22Rv1 (cell line): Measurements from ENCODE around the gene FAM89B.

ENCODE experiments used
- H3K27ac ChIP-seq: fragments of 450-650 bp; 2 replicates; pipeline ENCODE4 v1.5.1; 2017
- CTCF ChIP-seq: fragments of 450-650 bp; IDR thresholded peaks from 2 replicates; pipeline ENCODE4 v1.5.1; 2017; ENCODE audit warnings: mild to moderate bottlenecking
- ZFX ChIP-seq: fragments of 450-650 bp; IDR thresholded peaks from 2 replicates; pipeline ENCODE4 v1.6.1; 2017; ENCODE audit warnings: antibody characterized with exemption, borderline replicate concordance

The FAM89B gene

GRCh38 chr11:65618763-65619162, 46.4 kb downstream of the FAM89B start:
- no peak overlapping the region for H3K27ac ChIP-seq
- TF ChIP-seq ZFX: no peak
- TF ChIP-seq CTCF: no peak

GRCh38 chr11:65619281-65619928, 47.1 kb downstream of the FAM89B start:
- TF ChIP-seq ZFX: no peak
- no peak for TF ChIP-seq CTCF
- no peak overlapping the region for H3K27ac ChIP-seq

- no peak for TF ChIP-seq CTCF
- H3K27ac ChIP-seq: no peak overlapping the region
These were observed 48.3 kb downstream of the FAM89B start for GRCh38 chr11:65620666-65621065.

- TF ChIP-seq CTCF (no peak), ZFX (no peak)
- H3K27ac ChIP-seq: no peak overlapping the region
These were observed 49.1 kb downstream of the FAM89B start for GRCh38 chr11:65621460-65621859.

GRCh38 chr11:65622011-65622410, 49.7 kb downstream of the FAM89B start:
- TF ChIP-seq CTCF (no peak), ZFX (no peak)
- no peak overlapping the region for H3K27ac ChIP-seq

- no peak for TF ChIP-seq CTCF
- no peak for TF ChIP-seq ZFX
- H3K27ac ChIP-seq: no peak overlapping the region
These were observed 50.8 kb downstream of the FAM89B start for GRCh38 chr11:65623177-65623576.
